PFSK-1 (cell line): ENCODE data around the gene TUT1.

Experiments used
- POLR2AphosphoS5 ChIP-seq: IDR thresholded peaks from 2 replicates; pipeline ENCODE4 v1.6.1; 2012; ENCODE audit warnings: low read depth, mild to moderate bottlenecking, control low read depth, low read length, moderate library complexity
- SIN3A ChIP-seq: IDR thresholded peaks from 2 replicates; pipeline ENCODE4 v1.6.1; 2012; ENCODE audit warnings: mild to moderate bottlenecking, low read length, moderate library complexity, borderline replicate concordance; ENCODE audit not compliant: insufficient read depth

DNA sequence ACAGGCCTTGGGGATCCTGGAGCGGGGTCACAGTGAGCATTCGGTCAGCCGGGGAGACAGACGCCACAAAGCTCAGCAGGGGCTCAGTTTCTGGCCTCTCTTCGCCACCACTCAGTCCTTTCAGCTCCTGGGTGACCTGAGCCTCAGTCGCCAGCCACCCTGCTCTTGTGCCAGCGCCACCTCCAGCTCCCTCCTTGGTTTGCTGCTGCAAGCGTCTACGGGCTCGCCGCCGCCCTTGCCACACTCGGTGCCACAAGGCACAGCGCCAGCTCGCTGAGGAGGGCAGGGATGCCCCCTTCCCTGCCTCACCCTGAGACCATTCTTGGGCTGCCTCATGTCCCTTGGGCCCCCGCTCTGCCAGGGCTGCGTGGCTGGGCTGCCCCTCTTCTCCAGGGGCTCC is 16.2 kb downstream of the TUT1 start:
- no peak; the same call in 1 of the 2 replicates for TF ChIP-seq POLR2AphosphoS5
- TF ChIP-seq SIN3A: no peak
